HG02840 (cell line): ENCODE measurements around the gene FGF9.

Experiments
- ATAC-seq: cut with Tn5 transposase; IDR thresholded peaks from one replicate; pipeline ENCODE4 v1.9.1; 2021; ENCODE audit warnings: mild to moderate bottlenecking, moderate library complexity, moderate number of reproducible peaks; ENCODE audit not compliant: unreplicated experiment, low FRiP score

The FGF9 gene

DNA sequence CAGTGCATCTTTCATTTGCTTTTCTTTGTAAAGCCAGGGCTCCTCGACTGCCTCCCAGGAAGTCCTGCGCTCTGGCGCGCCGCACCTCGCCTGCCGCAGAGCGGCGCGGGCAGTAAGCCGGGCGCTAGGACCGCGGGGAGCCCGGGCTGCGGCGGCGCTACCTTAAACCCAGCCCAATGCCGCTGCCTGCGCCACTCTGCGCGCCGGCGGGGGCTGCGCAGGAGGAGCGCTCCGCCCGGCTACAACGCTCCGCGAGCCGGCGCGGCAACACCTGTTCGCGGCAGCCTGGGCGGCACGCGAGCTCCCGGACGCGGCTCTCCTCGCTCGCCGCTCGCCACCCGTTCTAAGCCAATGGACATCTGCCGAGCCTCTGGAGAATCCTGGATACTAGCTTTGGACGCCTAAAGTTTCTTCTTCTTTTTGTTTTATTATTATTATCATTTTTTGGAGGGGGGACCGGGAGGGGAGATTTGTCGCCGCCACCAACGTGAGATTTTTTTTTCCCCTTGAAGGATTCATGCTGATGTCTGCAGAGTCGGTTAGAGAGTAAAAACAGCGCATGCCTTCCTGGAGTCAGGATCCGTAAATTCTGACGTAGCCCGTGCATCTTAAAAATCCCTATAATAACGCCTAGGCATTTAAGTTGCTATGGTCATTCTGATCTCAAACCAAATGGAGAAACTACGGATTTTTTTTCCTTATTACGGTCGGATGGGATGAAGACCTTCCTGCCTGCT, at the start of gene FGF9:
Gene FGF9 (plus strand): TSS at position 191 of the 737 bp plus-strand sequence. CDS start 840 bp downstream, outside the sequence.
- ATAC-seq, result peak; percentile 70

DNA sequence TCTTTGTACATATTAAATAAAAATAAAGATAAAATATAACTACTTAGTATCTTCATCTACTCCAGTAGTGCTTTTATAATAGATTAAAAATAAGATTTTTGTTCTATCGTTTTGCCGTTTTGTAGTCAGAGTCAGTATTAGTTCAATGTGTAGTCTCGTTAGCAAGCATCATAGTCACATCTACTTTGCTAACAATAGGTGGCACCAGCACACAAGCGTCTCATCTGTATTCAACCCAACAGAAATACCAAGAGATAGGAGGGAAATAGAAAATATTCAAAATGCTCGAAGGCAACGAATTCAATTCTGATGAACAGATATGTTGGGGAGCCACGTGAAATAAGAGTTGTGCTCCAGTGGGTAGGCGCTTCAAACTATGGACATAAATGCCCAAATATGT, 45.5 kb upstream of the FGF9 start:
- no peak for ATAC-seq

DNA sequence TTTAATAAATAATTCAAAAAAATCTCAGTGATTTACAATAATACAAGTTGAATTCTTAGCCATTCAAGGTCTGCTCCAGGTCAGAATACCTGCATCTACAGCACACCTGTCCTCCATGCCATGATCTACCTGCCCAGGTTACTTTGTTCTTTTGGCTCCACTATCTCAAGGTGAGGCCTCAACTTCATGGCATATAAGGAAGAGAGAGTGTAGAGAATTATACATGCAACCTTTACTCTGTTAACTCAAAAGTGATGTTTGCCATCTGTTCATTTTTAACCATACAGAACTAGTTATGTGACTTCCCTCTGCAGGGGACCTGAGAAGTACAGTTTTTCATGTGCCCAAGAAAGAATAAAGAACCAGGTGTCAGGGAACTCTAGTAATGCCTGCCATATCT, 38.7 kb upstream of the FGF9 start:
- no peak for ATAC-seq

DNA sequence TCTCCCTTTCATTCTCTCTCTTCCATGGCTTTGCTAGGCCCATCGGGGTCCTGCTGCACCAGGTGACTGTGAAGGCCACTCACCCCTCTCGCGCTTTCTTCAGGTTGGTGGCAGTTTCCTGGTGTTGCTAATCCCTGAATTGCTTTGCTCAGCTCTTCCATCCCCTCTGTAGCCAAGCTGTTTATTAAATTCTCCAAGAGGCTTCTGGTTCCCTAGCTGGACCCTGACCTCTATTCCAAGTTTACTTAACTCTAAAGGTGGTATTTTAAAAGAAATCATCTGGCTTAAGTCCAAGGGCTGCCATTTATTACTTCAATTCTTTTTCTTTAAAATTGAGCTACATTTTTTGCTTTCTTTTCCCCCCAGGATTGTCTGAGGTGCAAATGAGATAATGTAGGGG, 34.2 kb upstream of the FGF9 start:
- ATAC-seq, result no peak

DNA sequence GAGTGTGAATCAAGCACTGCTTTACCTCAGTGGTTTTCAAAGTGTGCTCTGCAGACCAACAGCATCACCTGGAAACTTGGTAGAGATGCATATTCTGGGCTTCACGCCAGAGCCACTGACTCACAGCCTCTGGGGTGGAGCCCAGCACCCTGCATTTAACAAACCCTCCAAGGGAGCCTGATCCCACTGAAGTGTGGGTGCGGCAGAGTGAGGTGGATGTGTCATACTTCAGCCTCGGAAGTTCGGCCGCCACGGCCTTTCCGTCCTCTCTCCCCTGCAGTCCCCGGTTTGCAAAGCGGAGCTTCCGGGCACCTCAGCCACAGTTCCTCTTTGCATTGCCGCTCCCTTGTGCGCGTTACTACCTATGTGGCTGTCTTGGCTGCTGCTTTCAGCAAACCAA, 33.6 kb upstream of the FGF9 start:
- no peak for ATAC-seq

DNA sequence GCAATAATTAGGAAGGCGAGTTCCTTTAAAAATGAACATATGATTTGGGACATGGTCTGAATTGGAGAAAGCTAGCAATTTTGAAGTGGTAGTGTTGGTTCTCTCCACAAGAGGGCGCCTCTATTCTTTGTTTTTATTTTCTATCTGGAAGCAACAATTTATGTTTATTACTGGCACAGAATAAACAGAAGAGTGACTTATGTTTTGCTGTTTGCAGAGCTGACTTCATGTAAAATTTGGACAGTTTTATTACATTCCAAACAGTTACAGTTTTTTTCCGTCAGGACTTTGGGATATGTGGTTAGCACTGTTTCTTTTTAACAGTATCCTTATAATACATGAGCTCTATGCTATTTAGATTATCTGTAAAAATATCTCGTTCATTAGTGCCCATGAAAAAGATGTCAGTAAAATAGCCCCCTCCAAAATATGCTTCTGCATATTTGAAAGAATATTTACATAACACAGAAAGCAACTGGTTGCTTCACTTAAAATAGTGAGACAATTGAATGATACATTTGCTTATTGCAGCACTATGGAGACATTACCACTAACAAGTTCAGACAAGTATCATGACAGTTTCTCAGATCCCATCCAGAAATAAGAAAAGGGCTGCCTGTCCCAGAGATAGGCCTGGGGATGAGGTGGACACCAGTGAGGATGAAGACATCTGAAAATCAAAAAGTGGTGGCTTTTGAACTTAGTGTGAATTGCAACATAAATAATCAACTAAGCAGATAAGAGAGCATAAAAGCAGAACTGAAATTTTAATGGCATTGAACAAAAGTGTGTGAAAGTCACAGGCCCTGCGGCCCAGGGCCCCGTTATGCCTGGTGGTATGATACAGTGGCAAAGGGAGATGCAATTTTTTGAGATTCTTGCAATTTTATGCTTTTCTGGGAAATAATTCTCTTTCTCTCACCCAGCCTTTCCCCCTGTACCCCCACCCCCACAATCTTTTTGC, 32.3 kb upstream of the FGF9 start:
- no peak for ATAC-seq

DNA sequence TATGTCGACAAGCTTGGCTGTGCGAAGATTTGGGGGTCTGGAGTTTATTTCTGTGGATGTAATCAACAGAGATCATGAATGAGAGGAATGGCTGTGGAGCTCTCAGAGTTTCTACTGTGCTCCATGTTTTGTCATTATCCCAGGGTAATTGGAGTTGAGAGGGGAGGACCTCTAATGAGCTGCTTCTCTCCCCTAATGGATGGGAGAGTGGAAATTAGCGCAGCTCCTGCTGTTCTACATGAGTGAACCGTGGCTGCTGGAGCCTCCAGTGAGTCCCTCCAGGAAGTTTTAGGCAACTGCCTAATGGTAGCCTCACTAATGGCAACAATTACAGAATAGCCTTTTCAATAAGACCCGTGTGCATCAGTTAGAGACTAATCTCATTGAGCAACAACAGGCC, 31.3 kb upstream of the FGF9 start:
- no peak for ATAC-seq

DNA sequence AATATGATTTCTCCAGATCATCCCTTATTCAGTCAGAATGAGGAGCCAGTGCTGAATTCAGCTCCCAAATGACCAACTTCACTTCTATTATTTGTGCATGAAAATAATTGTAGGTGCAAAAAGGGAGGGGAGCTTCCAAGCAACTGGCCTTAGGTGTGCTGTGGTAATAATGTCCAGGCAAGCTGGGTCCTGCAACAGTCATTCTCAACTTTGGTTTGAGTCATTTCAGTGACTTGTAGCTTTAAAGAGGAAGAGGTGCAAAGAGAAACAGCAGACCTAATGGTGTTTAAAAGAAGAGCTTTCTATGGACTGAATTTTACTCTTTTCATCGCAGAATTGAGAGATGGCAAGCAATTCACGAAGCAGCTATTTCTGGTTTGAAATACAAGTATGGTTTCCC, 29.2 kb upstream of the FGF9 start:
- ATAC-seq, result no peak

DNA sequence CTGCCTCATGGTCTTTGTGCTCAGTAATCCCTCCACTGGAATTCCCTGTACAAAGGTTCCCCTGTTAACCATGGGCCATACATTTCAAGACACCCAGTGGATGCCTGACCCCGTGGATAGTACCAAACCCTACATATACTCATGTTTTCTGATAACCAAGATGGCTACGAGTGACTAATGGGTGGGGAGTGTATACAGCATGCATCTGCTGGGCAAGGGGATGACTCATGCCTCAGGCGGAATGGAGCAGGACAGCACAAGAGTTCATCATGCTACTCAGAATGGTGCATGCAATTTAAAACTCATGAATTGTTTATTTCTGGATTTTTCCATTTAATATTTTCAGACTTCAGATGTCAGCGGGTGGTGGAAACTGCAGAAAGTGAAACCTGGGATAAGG, 13.3 kb upstream of the FGF9 start:
- no peak for ATAC-seq

DNA sequence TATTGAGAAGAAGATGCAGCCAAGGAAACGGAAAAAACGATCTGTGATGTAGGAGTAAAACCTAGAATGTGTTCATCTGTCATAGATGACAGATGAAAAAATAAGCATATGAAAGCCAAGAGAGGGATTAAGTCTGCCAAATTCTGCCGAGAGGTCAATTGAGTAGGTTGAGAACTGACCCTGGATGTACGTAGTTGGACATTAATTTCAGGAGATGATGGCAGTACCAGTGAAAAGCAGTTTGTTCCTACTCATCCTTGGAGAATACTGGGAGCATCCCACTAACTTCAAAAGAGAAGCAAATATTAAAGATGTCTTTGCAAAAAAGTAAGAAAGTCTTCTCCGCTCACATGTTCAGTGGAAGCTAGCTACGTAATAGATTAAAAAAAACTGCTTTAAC, 11.8 kb upstream of the FGF9 start:
- no peak for ATAC-seq

DNA sequence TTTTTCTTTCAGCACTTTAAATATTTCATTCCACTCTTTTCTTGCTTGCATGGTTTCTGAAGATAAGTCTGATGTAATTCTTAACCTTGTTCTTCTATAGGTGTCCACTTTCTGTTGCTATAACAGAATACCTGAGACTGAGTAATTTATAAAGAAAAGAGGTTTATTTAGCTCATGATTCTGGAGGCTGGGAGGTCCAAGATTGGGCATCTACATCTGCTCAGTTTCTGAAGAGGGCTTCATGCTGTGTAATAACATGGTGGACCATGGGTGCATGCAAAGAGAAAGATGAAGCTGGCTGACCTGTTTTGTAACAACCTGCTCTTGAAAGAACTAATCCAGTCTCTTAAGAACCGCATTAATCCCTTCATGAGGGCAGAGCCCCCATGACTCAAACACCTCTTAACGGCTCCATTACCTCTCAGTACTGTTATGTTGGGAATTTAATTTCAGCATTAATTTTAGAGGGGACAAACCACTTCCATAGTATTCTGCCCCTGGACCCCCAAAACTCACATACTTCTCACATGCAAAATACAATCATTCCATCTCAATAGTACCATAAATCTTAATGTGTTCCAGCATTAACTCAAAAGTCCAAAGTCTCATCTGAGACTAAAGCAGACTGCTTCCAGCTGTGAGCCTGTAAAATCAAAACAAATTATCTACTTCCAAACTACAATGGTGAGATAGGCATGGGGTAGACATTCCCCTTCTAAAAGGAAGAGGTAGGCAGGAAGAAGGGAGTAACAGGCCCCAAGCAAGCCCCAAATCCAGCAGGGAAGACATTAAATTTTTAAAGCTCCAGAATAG, 9.6 kb upstream of the FGF9 start:
- ATAC-seq, result no peak

DNA sequence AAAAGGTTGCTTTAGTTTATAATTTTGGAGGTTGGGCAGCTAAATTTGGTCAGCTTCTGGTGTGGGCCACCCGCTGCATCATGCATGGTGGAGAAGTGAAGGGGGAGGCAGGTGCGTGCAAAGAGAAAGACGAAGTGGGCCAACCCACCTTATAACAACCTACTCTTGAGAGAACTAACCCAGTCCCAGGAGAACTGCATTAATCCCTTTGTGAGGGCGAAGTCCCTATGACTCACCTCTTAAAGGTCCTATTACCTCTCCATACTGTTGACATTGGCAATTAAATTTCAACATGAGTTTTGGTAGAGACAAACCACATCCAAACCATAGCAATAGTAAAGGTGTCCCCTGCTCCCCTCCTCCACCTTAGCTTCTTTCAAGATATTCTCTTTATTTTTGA, 7.7 kb upstream of the FGF9 start:
- ATAC-seq, result no peak

DNA sequence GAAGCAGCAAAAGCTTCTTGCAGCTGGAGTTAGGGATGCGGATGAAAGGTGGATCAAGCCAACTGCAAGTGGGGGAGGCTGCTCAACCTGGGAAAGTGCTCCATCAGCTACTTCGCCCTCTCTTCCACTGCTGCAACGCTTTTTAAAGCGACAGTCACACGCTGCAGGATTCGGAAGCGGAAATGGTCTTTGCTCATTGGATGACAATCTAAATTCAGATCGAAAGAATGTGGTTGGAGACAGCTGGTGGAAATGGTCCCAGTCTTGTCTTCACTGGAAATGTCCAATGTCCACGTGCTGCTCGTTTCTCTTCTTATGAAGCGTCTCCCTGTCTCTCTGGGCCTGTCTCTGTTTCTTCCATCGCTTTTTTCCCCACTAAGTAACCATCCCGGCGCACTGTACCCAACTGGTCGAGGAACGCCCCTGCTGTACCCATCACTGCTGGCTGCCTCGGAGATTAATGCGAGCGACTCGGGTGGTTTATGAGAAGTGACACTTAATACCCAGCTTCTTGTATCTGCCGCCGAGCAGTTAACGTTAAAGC, 2.1 kb upstream of the FGF9 start:
- ATAC-seq, result no peak

DNA sequence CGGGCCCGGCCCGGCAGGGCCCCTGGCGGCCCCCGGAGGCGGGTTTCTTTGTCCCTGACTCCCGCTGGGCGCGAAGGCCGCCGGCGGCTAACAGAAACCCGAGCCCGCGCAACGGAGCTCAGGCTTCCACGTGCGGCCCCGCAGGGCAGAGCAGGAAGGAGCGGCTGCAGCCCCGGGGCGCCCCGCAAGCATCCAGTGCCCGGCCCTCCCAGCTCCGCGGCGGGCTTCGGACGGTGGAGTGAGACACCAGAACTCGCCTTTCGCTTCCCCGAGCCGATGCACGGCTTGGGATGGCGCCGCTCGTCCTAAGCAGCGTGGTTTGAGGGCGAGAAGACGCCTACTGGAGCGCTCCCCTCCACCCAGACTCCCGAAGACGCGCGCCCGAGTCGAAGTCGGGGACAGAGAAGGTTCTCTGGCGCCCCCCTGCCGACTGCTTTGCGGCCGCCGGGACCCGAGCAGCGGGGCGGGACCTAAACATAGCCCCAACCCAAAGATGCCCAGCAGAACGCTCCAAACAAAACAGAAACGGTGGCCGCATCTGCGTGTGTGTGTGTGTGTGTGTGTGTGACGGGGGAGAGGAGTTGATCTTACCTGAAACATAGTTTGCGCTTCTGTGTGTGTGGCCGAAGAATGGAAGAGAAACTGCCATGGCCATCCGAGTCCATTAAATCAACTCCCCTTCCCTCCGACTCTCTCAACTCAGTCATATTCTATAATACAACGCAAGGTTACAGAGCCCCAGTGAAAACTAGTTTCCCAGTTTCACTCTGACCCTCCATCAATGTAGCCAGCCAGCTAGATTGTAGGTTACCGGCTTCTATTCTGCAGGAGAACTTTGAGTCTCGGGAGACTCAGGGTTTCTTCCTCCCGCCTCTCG, 629 bp upstream of the FGF9 start:
- peak; percentile 1 for ATAC-seq

DNA sequence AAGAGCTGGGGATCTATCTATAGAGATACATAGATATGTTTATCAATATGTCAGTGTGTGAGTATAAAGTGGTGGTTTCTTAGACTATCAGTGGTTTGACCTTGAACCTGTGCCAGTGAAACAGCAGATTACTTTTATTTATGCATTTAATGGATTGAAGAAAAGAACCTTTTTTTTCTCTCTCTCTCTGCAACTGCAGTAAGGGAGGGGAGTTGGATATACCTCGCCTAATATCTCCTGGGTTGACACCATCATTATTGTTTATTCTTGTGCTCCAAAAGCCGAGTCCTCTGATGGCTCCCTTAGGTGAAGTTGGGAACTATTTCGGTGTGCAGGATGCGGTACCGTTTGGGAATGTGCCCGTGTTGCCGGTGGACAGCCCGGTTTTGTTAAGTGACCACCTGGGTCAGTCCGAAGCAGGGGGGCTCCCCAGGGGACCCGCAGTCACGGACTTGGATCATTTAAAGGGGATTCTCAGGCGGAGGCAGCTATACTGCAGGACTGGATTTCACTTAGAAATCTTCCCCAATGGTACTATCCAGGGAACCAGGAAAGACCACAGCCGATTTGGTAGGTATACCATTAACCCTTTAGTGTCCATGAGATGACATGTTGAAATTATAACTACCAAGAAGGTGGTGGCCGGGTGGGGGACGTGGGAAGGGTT, 880 bp downstream of the FGF9 start:
- ATAC-seq, result no peak

DNA sequence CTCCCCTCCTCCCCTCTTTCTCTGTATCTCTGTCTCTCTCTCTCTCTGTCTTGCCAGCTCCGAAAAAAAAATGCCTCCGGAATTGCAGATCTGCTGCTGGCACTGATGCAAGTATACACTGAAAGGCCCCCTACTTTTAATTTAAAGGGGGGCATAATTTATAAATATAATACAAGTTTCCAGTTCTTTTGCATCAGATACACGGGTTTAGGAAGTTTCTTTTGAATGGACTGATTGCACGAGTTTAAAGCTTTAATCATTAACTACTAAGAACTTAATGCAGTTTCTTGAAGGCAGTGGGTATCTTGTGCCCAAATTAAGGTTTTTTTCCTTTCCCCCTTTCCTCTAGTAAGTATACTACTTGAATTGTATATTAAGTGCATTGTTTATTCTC, 1.4 kb downstream of the FGF9 start:
- no peak for ATAC-seq

DNA sequence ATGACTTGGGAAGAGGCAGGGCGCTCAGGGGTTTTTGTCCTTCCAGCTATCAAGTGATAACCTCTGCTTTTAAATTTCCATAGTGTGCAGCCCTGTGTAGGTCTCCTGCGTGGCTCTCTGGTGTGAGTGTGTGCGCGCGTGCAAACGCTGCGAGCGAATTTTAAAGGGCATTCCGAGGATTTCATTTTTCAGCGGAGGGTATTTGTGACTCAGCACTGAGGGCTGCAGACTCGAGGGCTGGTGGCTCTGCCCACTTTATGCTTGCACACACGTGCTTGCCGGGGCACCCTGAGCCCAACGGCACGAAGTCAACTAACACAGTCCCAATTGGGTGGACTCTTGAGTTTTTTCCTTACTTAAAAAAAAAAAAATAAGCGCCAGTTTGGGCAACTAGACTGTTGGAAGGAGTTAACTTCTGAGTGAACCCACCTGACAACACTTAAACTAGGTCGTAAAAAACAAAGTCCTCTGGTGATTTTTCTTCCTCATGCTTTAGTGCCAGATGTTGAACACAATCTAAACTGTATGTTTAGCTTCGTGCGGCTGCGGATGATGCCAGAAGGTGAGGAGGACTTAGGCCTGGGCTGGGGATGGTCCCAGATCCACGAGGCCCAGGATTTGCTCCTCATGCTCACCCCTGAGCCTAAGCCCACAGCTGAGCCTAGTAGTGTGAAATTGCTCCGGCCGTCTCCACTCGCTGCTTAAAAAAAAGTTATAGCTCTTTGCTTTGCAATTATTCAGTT, 2.1 kb downstream of the FGF9 start:
- no peak for ATAC-seq

DNA sequence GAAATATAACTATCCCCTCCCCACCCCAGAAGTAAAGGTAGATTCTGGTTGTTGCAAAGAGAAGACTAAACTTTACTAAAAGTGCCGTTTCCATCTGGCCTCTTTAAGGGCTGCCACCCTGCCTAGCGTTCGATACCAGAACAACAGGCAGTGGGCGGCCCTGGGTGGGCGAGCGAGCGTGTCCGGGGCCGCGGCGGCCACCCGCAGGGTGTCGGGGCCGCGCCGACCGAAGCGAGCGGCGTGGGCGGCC, 2.6 kb downstream of the FGF9 start:
- no peak for ATAC-seq
